OCI-LY7 (cell line): Measurements from ENCODE around the gene EFNA5.

ENCODE experiments used
- CTCF ChIP-seq: fragments of 200-600 bp; sonication (generic); conservative IDR thresholded peaks from 2 replicates; pipeline ENCODE4 v1.5.1; 2014; ENCODE audit warnings: mild to moderate bottlenecking, antibody characterized with exemption, low read length, moderate library complexity, mixed read lengths
- EZH2phosphoT487 ChIP-seq: fragments of 200-600 bp; sonication (generic); IDR thresholded peaks from 2 replicates; pipeline ENCODE4 v1.6.1; 2018; ENCODE audit warnings: low read depth, borderline replicate concordance, mild to moderate bottlenecking, mixed run types, antibody characterized with exemption, low read length, moderate library complexity, mixed read lengths

DNA sequence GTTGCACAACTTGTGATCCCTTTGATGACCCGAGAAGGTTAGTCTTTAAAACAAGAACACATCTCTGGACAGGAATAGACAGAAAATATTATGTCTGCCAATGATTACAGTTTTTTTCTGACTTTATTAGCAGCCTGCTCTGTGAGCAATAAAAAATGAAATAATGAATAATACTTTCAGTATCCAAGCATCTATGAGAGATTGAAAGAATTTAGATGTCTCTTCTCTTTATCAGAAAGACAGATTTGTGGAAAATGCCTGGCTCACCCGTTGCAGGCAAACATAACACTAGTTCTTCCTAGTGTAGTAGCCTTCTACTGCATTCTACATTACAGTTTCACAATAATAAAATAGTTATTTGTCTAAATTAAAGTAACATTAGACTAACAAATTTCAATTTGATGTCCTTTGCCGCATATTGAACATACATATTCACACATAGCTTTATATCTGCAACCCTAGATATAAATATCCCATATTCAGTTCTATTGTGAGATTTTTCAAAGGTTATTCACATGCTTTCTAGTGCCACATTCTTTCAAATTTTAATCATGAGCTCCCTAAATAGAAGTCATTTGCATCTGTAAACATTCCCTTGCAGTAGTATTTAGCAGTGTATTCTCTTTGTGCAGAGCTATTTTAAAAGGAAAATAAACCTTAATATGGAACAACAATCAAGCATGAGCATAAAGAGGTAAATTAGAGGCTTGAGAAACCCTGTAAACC is 267.3 kb downstream of the EFNA5 start:
- TF ChIP-seq CTCF: no peak
- TF ChIP-seq EZH2phosphoT487: no peak
